GM06990 (cell line): Measurements from ENCODE around the gene MYO19.

Source experiments
- DNase-seq: peaks from one replicate; pipeline ENCODE4 v3.0.0-alpha.2; 2011; ENCODE audit not compliant: insufficient read length; ENCODE audit errors: extremely low read depth
- H3K27me3 ChIP-seq: replicated peaks from 2 replicates; pipeline ENCODE4 v1.6.0; 2011; ENCODE audit warnings: low read length; ENCODE audit not compliant: control insufficient read depth, insufficient read depth
- H3K36me3 ChIP-seq: 2 replicates; pipeline ENCODE4 v1.5.1; 2011; ENCODE audit warnings: low read length; ENCODE audit not compliant: control insufficient read depth, insufficient read depth
- H3K4me3 ChIP-seq: replicated peaks from 2 replicates; pipeline ENCODE4 v1.5.1; 2011; ENCODE audit warnings: low read depth, mild to moderate bottlenecking, control low read depth, low read length
- TF ChIP-seq, protein P1 (sequence below): IDR thresholded peaks from 2 replicates; pipeline ENCODE4 v1.5.1; 2011; ENCODE audit warnings: low read length, control low read depth, mild to moderate bottlenecking, inconsistent platforms; ENCODE audit not compliant: insufficient read depth, poor library complexity, severe bottlenecking

The MYO19 gene, protein sequence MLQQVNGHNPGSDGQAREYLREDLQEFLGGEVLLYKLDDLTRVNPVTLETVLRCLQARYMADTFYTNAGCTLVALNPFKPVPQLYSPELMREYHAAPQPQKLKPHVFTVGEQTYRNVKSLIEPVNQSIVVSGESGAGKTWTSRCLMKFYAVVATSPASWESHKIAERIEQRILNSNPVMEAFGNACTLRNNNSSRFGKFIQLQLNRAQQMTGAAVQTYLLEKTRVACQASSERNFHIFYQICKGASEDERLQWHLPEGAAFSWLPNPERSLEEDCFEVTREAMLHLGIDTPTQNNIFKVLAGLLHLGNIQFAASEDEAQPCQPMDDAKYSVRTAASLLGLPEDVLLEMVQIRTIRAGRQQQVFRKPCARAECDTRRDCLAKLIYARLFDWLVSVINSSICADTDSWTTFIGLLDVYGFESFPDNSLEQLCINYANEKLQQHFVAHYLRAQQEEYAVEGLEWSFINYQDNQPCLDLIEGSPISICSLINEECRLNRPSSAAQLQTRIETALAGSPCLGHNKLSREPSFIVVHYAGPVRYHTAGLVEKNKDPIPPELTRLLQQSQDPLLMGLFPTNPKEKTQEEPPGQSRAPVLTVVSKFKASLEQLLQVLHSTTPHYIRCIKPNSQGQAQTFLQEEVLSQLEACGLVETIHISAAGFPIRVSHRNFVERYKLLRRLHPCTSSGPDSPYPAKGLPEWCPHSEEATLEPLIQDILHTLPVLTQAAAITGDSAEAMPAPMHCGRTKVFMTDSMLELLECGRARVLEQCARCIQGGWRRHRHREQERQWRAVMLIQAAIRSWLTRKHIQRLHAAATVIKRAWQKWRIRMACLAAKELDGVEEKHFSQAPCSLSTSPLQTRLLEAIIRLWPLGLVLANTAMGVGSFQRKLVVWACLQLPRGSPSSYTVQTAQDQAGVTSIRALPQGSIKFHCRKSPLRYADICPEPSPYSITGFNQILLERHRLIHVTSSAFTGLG

DNA sequence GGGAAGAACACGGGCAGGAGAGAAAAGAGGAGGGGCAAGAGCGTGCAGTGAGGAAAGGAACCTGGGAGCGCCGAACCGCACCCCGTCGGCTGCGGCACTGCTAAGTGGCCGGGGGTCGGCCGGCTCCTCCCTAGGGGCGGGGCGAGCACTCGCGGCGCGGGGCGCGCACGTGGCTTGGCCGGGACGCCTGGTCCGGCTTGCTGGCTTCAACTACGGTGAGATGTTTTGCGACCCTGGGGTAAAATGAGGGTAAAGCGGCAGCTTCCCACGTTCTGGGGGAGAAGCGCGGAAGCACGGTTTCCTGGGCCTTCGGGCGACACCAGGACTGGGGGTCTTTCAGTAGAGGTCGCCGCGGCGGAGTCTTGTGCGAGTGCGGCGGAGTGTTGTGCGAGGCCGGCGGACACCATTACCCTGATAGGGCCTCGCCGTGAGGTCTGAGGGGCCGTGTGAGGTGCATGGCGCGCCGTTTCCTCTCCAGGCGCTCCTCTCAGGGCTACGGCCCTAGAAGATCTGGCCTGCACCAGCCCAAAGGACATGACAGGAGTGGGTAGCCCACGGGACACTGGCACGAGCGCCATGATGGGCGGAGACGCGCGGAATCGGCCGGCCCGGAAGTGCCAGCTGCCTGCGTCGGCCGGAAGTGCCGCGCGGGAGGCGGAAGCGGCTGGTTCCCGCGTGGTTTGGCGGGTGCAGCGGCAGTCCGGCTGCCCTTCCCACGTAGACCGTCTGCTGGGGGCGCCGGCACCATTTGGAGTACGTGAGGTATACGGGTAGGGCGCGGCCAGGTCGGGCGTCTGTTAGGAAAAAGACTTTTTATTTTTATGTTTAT is at the start of gene MYO19, which contains the start of gene PIGW:
MYO19 (minus strand) TSS at position 29 of the 829 bp plus-strand sequence. CDS start 2,330 bp downstream, outside the sequence.
PIGW (plus strand) TSS at position 148 of the 829 bp plus-strand sequence. CDS start 2,115 bp downstream, outside the sequence.
- DNase-seq, result peak; percentile 96
- TF ChIP-seq, protein P1, sequence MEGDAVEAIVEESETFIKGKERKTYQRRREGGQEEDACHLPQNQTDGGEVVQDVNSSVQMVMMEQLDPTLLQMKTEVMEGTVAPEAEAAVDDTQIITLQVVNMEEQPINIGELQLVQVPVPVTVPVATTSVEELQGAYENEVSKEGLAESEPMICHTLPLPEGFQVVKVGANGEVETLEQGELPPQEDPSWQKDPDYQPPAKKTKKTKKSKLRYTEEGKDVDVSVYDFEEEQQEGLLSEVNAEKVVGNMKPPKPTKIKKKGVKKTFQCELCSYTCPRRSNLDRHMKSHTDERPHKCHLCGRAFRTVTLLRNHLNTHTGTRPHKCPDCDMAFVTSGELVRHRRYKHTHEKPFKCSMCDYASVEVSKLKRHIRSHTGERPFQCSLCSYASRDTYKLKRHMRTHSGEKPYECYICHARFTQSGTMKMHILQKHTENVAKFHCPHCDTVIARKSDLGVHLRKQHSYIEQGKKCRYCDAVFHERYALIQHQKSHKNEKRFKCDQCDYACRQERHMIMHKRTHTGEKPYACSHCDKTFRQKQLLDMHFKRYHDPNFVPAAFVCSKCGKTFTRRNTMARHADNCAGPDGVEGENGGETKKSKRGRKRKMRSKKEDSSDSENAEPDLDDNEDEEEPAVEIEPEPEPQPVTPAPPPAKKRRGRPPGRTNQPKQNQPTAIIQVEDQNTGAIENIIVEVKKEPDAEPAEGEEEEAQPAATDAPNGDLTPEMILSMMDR, result no peak
- peak within 1 kb of the TSS; percentile 97 for H3K4me3 ChIP-seq
- peaks cover 13% of the 10 kb centered on the region for H3K36me3 ChIP-seq
- no peaks in the 10 kb centered on the region for H3K27me3 ChIP-seq

DNA sequence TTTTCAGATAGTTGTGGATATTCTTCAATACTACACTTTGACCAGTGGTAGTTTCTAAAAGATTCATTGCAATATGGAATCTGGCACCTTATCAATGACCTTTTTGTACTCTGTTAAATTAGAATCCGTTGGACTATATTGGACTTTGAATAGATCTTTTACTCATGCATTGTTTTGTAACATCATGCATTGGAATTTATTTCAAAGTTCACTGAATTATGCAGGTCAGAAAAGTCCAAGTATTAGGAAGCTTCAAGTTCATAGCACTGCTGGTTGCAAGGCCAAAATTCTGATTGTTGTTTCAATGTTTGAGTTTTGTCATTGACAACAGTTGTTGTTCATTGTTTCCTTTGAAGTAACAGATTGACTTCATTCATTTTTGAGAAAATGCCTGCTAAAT is 49.1 kb upstream of the MYO19 start:
- peaks cover 11% of the 10 kb centered on the region for H3K36me3 ChIP-seq
- no peak for DNase-seq
- H3K27me3 ChIP-seq, result no peaks in the 10 kb centered on the region
- H3K4me3 ChIP-seq, result no peak overlapping the region
- TF ChIP-seq, protein P1, result no peak

DNA sequence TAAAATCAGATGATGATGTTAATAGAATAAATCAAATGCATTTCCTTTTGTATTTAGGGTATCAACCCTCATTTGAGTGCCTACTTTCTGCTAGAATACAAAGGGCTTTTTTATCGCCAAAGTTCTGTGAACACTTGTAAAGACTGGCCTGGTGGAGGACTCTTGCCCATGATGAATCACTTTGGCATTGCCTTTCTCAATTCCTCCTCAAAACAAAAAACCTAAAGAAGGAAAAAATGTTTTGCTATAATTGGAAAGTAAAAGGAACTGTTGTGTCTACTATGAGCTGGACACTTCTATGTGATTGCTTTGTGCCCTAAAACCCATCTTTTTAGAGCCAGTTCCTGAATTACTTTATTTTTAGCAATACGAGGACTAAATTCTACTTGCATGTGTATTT is 44.0 kb upstream of the MYO19 start:
- TF ChIP-seq, protein P1, result no peak
- Histone ChIP-seq H3K27me3 (no peaks in the 10 kb centered on the region), H3K36me3 (peaks cover 10% of the 10 kb centered on the region), H3K4me3 (no peak overlapping the region)
- no peak for DNase-seq

DNA sequence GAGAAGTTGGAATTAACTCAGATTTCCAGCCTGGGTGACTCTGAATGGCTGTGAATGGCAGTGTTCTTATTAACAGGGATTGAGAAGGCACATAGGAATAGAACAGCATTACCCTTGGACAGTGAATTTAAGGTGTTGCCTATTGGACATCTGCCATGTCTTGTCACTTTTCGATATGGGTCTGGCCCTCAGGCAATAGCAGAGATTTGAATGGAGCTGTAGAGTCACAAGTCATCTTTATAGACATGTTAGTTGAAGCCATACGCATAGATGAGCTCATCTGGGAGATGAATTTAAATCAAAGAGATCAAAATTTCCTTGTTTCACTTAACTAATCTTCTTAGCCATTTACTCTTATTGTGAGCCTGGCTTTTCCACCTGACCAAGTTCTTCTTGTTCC is 42.1 kb upstream of the MYO19 start:
- peaks cover 9% of the 10 kb centered on the region for H3K36me3 ChIP-seq
- no peak for DNase-seq
- TF ChIP-seq, protein P1, result no peak
- H3K4me3 ChIP-seq, result no peak overlapping the region
- no peaks in the 10 kb centered on the region for H3K27me3 ChIP-seq

DNA sequence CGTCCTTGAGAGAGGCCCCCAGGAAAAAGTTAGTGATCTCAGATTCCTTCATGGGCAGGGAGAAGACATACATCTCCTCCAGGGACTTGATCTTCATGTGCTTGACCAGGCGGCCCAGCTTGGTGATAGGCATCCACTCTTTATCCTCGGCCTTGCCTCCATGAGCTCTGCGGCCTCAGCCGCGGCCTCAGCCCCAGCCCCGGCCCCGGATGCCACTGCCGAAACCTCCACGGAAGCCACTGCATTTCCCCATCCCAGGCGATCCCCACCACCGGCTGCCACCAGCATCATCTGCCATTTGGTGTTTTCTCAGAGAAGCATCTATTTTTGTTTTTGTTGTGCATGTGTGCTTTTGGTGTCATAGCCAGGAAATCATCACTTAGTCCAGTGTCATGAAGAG is 40.4 kb upstream of the MYO19 start:
- H3K27me3 ChIP-seq, result no peaks in the 10 kb centered on the region
- DNase-seq, result no peak
- no peak overlapping the region for H3K4me3 ChIP-seq
- TF ChIP-seq, protein P1, result no peak
- H3K36me3 ChIP-seq, result peaks cover 9% of the 10 kb centered on the region
